Right cardiac atrium (tissue), 5 donors: ENCODE measurements around the gene STK32A. TPM values are rescaled to one million over a fixed set of nuclear protein-coding genes. Genes with fewer than 3 reads are reported as not detected.

Experiments
- ATAC-seq, 2 donors: fragments of 200-7000 bp; cut with Tn5 transposase; one replicate each; pipeline versions ENCODE4 v1.8.0 to v1.9.1; 2020; ENCODE audit warnings: moderate library complexity in 2 of 2, mild to moderate bottlenecking in 1 of 2
- DNase-seq, 3 donors: peaks; one replicate each; pipeline ENCODE4 v3.0.0-alpha.2; 2020
- H3K27ac ChIP-seq: one replicate; pipeline ENCODE4 v1.5.1; 2013; ENCODE audit warnings: mild to moderate bottlenecking, low read length, control low read depth, moderate library complexity
- H3K27me3 ChIP-seq: one replicate; pipeline ENCODE4 v1.6.1; 2013; ENCODE audit not compliant: control insufficient read depth, insufficient read depth
- H3K4me1 ChIP-seq: one replicate; pipeline ENCODE4 v1.6.1; 2013; ENCODE audit warnings: low read length; ENCODE audit not compliant: control insufficient read depth, insufficient read depth
- H3K4me3 ChIP-seq: one replicate; pipeline ENCODE4 v1.5.1; 2013; ENCODE audit warnings: low read length, control low read depth
- H3K9me3 ChIP-seq: one replicate; pipeline ENCODE4 v1.6.1; 2013; ENCODE audit warnings: low read length; ENCODE audit not compliant: control insufficient read depth
- WGBS: extraction: QIAGEN DNeasy Blood & Tissue Kit; methylation state at CpG from one replicate; pipeline ENCODE4 v1.1.7; 2013; 5-methylcytosine and 5-hydroxymethylcytosine counted together
- intact Hi-C, 4 donors: fragments of 100-400 bp; cut with DNase I; formaldehyde crosslinking; loops; one replicate each; pipeline versions ENCODE4 v1.11.0 to v1.14.0; 2022 to 2023
- polyA plus RNA-seq: library from polyadenylated mRNA; stranded (reverse); fragments of 200-250 nt; gene quantifications from one replicate; pipeline ENCODE4 v1.2.3, GENCODE V29; 2013
- total RNA-seq, 4 donors: library from RNA; stranded (reverse); fragmentation: NEBNext Ultra II Directional; extraction: Animal tissue kit (Norgen Biotek cat#: 25700); gene quantifications; one replicate each; pipeline ENCODE4 v1.2.1, GENCODE V29; 2021
- donor health status: healthy with polysubstance abuse.
- donor health status: DM: no; HTN: yes; CAD: no.
- donor health status: DM: no; HTN: no; CAD: no.
- donor health status: DM: no; HTN: yes; CAD: no; lungs with severe emphysema.
- donor health status: DM: yes; HTN: yes; CAD: no.

Gene STK32A
- total and polyA plus RNA-seq, 5 donors: 0.81 to 2.9 (median 1.9) TPM

DNA sequence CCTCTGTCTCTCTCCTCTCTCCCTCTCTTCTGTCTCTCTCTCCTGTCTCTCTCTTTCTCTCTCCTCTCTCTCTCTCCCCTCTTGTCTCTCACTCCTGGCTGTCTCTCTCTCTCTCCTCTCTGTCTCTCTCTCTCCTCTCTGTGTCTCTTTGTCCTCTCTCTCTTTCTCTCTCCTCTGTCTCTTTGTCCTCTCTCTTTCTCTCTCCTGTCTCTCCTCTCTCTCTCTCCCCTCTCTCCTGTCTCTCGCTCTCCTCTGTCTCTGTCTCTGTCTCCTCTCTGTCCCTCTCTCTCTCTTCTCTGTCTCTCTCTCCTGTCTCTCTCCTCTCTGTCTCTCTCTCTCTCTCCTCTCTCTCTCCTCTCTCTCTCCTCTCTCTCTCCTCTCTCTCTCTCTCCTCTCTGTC lies 25.0 kb downstream of the STK32A start:
- no peak for ATAC-seq
- WGBS: 94% methylated on average over 1 of the region's 1 CpG
- Histone ChIP-seq H3K4me1 (no peaks in the 10 kb centered on the region), H3K27me3 (no peaks in the 10 kb centered on the region), H3K27ac (no peak overlapping the region), H3K9me3 (no peaks in the 10 kb centered on the region), H3K4me3 (no peak overlapping the region)
- intact Hi-C loops: no loop called here
- no peak for DNase-seq

DNA sequence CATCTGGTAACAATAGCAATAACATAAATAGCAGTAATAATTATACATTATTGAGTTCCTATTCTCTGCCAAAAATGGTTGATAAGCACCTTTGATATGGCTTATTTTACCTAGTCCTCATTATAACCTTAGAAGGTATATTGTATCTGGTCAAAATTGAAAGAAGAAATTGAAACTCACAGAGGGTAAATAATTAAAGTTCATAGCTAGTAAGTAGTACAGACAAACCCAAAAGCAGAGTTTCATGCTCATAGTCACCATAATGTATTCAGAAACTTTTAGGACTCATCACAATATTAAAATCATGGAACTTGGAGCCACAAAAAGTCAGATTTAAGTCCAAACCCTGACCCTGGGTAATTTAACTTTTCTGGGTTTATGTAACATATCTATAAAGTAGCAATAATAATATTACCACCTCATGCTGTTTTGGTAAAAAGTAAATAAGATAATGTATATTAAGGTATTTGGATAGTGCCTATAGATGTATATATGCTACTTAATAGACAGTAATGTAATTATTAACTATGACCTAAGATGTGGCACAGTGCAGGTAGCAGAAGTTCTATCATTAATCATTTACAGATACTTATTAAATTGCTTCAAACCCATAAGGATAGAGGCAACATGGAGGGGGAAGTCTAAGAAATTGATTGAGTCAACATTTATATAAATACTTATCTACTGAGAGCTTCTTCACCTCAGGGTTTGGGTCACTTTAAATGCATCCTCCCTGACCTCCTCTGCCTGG lies 32.4 kb downstream of the STK32A start:
- Histone ChIP-seq H3K4me3 (no peak overlapping the region), H3K4me1 (no peaks in the 10 kb centered on the region), H3K9me3 (no peaks in the 10 kb centered on the region), H3K27me3 (no peaks in the 10 kb centered on the region), H3K27ac (no peak overlapping the region)
- DNase-seq: no peak
- no peak for ATAC-seq
- intact Hi-C loops: no loop called here

DNA sequence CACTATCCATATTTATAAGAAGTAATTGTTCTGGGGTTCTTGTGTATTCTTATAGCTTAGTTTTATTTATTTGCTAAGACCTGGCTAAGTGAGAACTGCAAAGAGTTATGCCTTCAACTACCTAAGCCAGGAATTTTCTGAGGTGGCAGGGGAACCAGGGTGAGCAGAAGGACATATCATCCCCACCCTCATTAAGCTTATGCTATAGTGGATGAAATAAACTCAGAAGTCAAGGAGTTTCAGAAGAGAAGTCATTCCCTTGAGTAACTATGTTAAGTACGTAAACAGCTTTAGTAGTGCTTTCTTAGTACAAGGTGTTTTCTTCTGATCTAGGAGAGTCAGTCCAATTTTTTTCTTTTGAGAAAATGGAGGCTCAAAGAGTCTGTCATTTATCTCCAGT lies 41.7 kb downstream of the STK32A start:
- no peak for DNase-seq
- Histone ChIP-seq H3K4me3 (no peak overlapping the region), H3K4me1 (no peaks in the 10 kb centered on the region), H3K27me3 (no peaks in the 10 kb centered on the region), H3K27ac (no peak overlapping the region), H3K9me3 (no peaks in the 10 kb centered on the region)
- intact Hi-C loops: no loop called here
- no peak for ATAC-seq
- 81% methylated on average over 1 of the region's 1 CpG for WGBS

DNA sequence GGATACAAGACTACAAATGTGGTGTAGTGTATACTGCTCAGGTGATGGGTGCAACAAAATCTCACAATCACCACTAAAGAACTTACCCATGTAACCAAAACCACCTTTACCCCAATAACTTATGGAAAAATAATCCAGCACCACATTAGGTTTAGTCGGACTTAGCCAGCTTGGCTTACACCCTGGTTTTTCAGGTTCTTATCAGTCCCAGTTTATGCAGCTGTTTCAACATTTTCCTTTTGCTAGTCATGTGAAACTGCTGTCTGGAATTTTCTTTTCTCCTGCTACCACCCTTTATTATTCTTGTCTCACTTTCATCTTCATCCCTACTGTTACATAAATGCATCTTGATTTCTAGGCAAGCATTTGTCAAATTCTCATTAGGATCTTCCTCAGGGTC lies 51.5 kb downstream of the STK32A start:
- WGBS: 68% methylated on average over 1 of the region's 1 CpG
- ATAC-seq (no peak), DNase-seq (no peak)
- Histone ChIP-seq H3K27ac (no peak overlapping the region), H3K4me3 (no peak overlapping the region), H3K4me1 (no peaks in the 10 kb centered on the region), H3K27me3 (no peaks in the 10 kb centered on the region), H3K9me3 (no peaks in the 10 kb centered on the region)
- intact Hi-C loops: no loop called here

DNA sequence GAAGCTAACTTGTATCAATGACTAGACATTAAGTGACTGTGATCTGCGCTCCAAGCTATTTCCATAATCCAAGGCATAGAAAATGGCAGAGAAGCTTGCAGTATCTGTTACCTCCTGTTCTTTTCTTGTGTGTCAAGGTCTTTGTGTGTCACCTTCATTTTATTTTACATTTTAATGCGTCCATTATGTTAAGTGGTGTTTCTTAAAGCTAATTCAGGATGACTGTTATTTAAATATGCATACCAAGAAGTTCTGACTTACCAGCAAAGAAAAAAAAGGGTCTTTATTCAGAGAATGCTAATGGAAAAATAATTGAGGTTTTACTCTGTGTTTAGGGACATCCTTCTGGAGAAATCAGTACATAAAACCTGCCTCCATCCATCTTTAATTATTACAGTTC lies 52.3 kb downstream of the STK32A start:
- H3K4me1 ChIP-seq: no peaks in the 10 kb centered on the region
- DNase-seq (no peak), ATAC-seq (no peak)
- H3K27ac ChIP-seq: no peak overlapping the region
- 74% methylated on average over 2 of the region's 2 CpGs for WGBS
- H3K27me3 ChIP-seq: no peaks in the 10 kb centered on the region
- intact Hi-C loops: no loop called here
- no peaks in the 10 kb centered on the region for H3K9me3 ChIP-seq
- H3K4me3 ChIP-seq: no peak overlapping the region

DNA sequence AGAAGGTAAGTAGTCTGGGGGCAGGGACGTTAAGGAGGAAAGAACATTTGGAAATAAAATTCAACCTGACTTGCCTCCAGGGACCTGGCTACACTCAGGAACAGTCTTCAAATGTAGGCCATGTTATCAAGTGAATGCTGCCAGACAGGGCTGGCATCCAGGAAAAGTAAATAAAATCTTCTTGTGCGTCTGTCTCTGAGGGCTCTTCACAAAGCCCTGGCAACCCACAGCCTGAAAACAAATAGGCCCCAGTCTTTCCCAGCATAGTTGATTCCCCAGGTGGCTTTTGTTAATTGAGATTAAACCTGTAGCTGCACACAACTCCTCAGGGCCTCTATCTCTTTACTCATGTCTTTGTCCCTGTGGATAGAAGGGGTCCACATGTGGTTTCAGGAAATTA lies 55.4 kb downstream of the STK32A start:
- WGBS: 45% methylated on average over 2 of the region's 2 CpGs
- Histone ChIP-seq H3K27me3 (no peaks in the 10 kb centered on the region), H3K27ac (no peak overlapping the region), H3K4me3 (no peak overlapping the region), H3K9me3 (no peaks in the 10 kb centered on the region), H3K4me1 (no peaks in the 10 kb centered on the region)
- intact Hi-C loops: no loop called here
- peak in 2 of 3 donors; percentile 22 to 52 for DNase-seq
- peak; percentile 78 to 87 for ATAC-seq

DNA sequence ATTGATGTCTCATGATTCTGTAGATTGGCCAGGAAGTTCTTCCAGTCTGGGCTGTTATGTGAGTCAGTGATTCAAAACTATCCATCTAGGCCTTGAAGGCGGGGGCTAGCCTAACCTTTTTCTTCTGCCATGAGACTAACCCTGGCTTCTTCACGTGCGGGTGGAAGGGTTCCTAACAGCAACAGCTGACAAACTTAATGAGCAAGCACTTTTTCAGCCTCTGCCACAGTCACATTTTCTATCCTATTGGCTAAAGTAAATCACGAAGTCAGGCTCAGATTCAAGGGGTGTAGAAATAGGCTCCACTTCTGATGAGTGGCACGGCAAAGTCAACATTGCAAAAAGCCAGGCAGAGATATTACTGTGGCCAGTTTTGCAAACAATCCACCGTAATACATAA lies 68.4 kb downstream of the STK32A start:
- DNase-seq (no peak), ATAC-seq (no peak)
- no peak overlapping the region for H3K4me3 ChIP-seq
- WGBS: 82% methylated on average over 6 of the region's 6 CpGs
- no peaks in the 10 kb centered on the region for H3K27me3 ChIP-seq
- no peaks in the 10 kb centered on the region for H3K4me1 ChIP-seq
- no peak overlapping the region for H3K27ac ChIP-seq
- H3K9me3 ChIP-seq: no peaks in the 10 kb centered on the region
- intact Hi-C loops: no loop called here

DNA sequence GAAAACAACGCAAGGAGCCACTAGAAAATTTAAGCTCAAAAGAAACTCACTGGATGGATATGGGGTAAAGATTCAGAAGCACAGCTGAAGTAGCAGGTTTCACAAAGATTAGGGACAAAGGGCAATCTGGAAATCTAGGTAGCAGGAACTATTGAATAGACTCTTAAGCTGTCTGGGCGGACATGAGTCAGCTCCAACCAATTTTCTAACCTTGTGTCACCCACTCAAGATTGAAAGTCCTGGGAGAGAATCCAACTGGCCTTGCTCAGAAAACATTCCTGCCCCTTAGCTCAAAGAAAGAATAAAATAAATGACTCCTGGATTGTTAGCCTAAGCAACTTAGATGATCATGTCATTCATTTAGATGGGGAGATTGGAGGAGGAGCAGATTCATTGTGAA lies 69.2 kb downstream of the STK32A start:
- H3K9me3 ChIP-seq: no peaks in the 10 kb centered on the region
- no peak overlapping the region for H3K4me3 ChIP-seq
- 70% methylated on average over 2 of the region's 2 CpGs for WGBS
- intact Hi-C loops: no loop called here
- no peaks in the 10 kb centered on the region for H3K27me3 ChIP-seq
- peak; percentile 47 to 49 for ATAC-seq
- DNase-seq: no peak
- no peaks in the 10 kb centered on the region for H3K4me1 ChIP-seq
- H3K27ac ChIP-seq: no peak overlapping the region

DNA sequence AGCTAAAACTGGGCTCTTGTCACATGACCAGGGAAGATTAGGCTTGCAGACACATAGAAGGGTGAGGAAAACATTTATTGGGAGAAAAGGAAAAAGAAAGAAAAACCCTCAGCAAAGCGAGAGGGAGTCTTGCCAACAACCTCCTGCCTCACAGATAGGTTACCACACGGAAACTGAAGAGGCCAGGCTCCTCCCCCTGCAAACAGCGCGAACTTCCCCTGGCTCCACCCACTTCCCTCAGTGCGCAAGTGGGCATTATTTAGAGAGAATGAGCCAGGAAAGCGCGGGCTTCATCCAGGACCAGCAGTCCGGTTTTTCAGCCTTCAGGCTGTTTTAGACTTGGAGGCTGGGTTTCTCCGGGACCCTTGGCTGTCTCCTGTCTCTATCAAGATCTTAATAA lies 70.3 kb downstream of the STK32A start:
- Histone ChIP-seq H3K4me3 (no peak overlapping the region), H3K9me3 (no peaks in the 10 kb centered on the region), H3K27me3 (no peaks in the 10 kb centered on the region), H3K4me1 (no peaks in the 10 kb centered on the region), H3K27ac (no peak overlapping the region)
- ATAC-seq (no peak), DNase-seq (no peak)
- intact Hi-C loops: no loop called here
- 83% methylated on average over 9 of the region's 9 CpGs for WGBS

DNA sequence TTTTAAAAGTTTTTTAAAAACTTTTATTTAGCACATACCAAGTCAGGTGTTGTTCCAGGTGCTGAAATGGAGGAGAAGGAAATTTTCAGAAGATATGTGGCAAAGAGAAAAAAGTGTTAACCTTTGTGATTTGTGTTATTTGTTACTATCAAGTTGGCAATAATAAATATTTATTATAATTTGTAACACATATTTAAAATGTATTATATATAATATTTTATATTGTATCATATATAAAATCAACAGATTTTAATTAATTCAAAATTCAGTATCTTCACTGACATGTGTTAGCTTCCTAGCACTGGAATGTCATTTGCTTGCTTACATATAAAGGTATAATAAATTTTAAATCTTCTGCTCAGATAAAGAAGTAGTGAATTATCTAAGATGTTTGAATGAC lies 71.5 kb downstream of the STK32A start:
- H3K4me3 ChIP-seq: no peak overlapping the region
- no peaks in the 10 kb centered on the region for H3K9me3 ChIP-seq
- no peaks in the 10 kb centered on the region for H3K27me3 ChIP-seq
- DNase-seq (no peak), ATAC-seq (no peak)
- no peak overlapping the region for H3K27ac ChIP-seq
- no peaks in the 10 kb centered on the region for H3K4me1 ChIP-seq
- intact Hi-C loops: no loop called here

DNA sequence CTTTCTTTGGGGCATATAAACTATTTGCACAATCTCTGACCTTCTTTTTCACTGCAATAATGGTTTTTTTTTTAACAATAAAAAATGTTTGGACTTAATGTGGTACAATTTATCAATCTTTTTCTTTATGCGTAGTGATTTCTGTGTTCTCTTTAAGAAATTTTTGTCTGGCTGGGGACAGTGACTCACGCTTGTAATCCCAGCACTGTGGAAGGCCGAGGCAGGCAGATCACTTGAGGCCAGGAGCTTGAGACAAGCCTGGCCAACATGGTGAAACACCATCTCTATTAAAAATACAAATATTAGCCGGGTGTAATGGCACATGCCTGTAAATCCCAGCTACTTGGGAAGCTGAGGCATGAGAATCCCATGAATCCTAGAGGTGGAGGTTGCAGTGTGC lies 72.3 kb downstream of the STK32A start:
- no peaks in the 10 kb centered on the region for H3K9me3 ChIP-seq
- 75% methylated on average over 4 of the region's 4 CpGs for WGBS
- no peak overlapping the region for H3K4me3 ChIP-seq
- ATAC-seq: no peak
- H3K4me1 ChIP-seq: no peaks in the 10 kb centered on the region
- intact Hi-C loops: no loop called here
- no peaks in the 10 kb centered on the region for H3K27me3 ChIP-seq
- DNase-seq: no peak
- H3K27ac ChIP-seq: no peak overlapping the region

DNA sequence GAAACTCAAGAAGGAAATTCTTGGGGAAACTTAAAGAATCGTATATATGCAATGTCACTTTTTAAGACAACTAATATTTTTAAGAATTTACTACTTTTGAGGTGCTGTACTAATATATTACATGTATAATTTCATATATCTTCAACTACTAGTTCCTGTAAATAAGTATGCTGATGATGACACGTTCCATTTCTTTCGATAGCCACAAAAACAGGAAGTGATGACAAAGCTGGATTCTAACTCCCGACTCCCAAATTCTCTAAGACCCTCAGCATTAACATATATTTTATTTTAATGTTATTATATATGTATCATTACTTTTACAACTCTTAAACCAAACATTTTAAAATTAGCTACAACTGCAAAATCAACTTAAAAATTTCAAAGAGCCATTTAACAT lies 74.8 kb downstream of the STK32A start:
- H3K9me3 ChIP-seq: no peaks in the 10 kb centered on the region
- DNase-seq (no peak), ATAC-seq (no peak)
- intact Hi-C loops: no loop called here
- H3K27me3 ChIP-seq: no peaks in the 10 kb centered on the region
- WGBS: 58% methylated on average over 4 of the region's 4 CpGs
- H3K4me1 ChIP-seq: no peaks in the 10 kb centered on the region
- no peak overlapping the region for H3K27ac ChIP-seq
- H3K4me3 ChIP-seq: no peak overlapping the region
